Measurements from ENCODE around the gene LRP1.

DNA sequence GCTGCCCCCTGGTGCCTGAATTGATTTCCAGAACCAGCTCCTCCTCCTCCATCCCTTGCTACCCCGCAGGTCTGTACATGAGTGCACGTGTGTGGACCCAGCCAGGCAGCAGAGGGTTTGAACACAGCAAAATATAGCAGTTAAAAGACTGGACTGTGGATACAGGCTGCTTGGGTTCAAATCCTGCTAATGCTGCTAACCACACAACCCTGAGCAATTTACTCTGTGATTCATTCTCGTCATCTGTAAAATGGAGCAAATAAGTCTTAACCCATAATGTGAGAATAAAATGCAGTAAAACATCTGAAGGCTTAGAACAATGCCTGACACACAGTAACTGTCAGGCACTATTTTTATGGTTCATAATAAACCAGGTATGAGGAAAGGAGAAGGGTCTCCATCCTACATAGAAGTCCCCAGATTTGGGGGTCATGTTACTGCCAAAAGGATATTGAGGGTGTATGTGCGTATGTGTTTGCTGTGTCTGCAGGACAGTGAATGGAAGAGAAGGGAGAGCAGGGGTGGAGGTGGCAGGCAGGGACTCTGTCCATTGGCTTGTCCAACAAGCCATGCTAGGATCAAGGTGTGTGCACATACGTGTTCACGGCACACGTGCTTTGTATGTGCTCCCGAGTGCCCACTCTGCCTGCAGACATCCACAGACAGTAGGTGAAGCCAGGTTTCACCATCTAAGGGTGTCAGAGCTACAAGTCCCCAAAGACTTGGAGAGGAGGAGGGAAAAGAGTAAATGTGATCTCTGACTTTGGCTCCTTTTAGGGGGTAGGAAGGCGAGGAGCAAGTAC, 15.6 kb upstream of the LRP1 start:
- TF ChIP-seq ESRRG (CRISPR knock-in tag; IDR thresholded peaks at IDR 0.05) (no peak), ZNF8 (CRISPR knock-in tag; IDR thresholded peaks at IDR 0.05) (no peak), ZFP3 (CRISPR knock-in tag; IDR thresholded peaks at IDR 0.05) (no peak), OSR1 (CRISPR knock-in tag; IDR thresholded peaks at IDR 0.05) (no peak), ZNF565 (CRISPR knock-in tag; conservative IDR thresholded peaks at IDR 0.05; ENCODE audit: low read depth) (no peak)
- TF ChIP-seq, protein P1, sequence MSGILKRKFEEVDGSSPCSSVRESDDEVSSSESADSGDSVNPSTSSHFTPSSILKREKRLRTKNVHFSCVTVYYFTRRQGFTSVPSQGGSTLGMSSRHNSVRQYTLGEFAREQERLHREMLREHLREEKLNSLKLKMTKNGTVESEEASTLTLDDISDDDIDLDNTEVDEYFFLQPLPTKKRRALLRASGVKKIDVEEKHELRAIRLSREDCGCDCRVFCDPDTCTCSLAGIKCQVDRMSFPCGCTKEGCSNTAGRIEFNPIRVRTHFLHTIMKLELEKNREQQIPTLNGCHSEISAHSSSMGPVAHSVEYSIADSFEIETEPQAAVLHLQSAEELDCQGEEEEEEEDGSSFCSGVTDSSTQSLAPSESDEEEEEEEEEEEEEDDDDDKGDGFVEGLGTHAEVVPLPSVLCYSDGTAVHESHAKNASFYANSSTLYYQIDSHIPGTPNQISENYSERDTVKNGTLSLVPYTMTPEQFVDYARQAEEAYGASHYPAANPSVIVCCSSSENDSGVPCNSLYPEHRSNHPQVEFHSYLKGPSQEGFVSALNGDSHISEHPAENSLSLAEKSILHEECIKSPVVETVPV (CRISPR knock-in tag; IDR thresholded peaks at IDR 0.05), result no peak
